HG03575 (cell line): ENCODE data around the gene BMP2.

ENCODE experiments used
- ATAC-seq: cut with Tn5 transposase; IDR thresholded peaks from one replicate; pipeline ENCODE4 v1.9.1; 2021; ENCODE audit not compliant: unreplicated experiment, insufficient number of reproducible peaks, low FRiP score; ENCODE audit errors: extremely low read depth

BMP2 gene

DNA sequence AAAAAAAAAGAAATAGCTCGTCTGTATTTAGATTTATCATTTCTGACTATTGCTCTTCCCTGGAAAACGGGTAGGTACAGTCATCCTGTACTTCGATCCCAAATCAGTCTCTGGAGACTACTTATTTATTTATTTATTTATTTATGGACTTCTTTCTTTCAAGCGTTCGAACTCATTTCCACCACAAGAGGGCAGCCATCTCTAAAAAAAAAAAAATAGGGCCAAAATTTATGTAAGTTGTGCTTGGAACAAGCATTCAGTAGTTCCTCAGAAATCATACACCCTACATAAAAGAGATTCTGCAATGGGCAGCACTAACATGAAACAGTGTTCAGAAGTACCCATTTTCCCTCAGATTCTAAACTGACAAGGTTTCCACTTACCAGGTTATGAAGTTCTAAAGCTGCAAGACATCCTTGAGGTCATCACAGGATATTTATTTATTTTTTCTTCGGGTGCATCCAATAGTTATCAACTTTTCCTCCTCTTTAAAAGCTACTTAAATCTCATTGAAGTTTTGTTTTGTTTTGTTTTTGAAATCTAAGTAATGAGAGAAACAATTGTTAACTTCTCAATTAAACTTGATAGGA lies 1.9 kb upstream of the BMP2 start:
- ATAC-seq: no peak

DNA sequence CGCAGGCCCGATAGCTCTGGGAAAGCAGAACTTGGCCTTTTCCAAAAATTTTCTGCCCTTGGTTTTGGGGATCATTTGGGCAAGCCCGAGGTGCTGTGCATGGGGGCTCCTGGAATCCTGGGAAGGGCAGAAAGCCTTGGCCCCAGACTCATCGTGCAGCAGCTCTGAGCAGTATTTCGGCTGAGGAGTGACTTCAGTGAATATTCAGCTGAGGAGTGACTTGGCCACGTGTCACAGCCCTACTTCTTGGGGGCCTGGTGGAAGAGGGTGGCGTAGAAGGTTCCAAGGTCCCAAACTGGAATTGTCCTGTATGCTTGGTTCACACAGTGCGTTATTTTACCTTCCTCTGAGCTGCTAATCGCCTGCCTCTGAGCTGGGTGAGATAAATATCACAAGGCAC lies 1.1 kb upstream of the BMP2 start:
- ATAC-seq: no peak

DNA sequence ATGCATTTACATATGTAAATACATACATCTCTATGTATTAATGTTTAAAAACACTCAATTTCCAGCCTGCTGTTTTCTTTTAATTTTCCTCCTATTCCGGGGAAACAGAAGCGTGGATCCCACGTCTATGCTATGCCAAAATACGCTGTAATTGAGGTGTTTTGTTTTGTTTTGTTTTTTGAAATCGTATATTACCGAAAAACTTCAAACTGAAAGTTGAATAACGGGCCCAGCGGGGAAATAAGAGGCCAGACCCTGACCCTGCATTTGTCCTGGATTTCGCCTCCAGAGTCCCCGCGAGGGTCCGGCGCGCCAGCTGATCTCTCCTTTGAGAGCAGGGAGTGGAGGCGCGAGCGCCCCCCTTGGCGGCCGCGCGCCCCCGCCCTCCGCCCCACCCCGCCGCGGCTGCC lies 355 bp upstream of the BMP2 start:
- ATAC-seq: no peak

- ATAC-seq: no peak
Observed at GRCh38 chr20:6768228-6769140, 998 bp downstream of the BMP2 start.

DNA sequence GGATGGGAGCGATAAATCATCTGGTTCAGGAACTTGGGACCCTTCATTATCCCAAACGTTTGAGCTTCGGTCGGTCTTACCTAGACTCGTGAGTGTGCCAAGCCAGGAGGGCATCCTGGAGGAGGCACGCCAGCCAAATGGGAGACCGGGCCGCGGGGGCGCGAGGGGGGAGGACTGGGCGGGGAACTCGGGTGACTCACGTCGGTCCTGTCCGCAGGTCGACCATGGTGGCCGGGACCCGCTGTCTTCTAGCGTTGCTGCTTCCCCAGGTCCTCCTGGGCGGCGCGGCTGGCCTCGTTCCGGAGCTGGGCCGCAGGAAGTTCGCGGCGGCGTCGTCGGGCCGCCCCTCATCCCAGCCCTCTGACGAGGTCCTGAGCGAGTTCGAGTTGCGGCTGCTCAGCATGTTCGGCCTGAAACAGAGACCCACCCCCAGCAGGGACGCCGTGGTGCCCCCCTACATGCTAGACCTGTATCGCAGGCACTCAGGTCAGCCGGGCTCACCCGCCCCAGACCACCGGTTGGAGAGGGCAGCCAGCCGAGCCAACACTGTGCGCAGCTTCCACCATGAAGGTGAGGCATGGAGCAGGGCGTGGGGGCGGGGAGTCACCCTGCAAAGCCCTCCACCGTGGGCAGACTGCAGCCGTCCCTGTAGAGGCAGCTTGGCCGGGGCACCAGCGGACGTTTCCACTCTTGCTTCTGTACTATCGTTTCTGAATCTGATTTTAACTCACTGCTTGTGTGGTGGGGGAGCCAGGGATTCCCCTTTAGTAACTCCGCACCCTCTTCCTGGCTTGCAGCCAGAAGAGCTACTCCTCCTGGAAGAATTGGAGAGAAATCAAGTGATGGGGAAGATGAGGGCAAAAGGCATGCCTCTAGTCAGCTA lies 2.7 kb downstream of the BMP2 start:
- ATAC-seq: no peak

- ATAC-seq: no peak
Observed at GRCh38 chr20:6770786-6771100, 3.3 kb downstream of the BMP2 start.

- no peak for ATAC-seq
Observed at GRCh38 chr20:6780433-6781190, 13.1 kb downstream of the BMP2 start.

DNA sequence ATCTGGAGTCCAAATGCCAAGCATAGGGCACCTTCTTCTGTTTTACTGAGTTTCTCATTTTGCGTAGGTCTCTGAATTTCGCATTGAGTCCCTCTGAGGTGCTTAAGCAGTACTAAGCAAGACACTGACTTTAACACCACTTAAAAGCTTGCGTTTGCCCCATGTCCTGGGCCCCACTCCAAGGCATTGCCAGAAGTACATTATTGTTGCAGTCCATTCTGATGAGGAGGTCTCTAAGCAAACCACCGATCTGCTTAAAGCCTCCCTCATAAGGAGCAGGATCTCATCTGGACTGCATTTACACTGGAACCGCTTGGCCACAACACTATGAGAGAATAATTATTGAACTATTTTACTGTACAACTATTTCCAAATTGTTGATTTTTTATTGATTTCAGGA lies 16.3 kb downstream of the BMP2 start:
- no peak for ATAC-seq

DNA sequence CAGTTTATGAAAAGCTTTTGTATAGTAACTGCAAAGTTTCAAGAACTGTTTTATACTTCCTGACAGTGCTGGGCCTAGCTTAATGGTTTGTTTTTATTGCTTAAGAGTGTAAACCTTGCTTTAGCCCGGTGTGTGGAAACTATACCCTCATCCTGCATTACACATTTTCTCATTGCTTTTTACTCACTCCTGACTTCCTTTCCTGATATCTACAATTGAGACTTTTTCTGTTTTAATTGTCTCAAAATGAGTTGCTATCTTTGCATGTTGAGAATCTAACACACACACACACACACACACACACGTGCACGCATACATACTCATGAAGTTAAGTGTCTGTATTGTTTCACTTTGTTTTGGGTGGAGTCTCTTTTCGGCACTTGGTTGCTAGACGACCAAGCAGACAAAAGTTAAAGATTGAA lies 16.7 kb downstream of the BMP2 start:
- no peak for ATAC-seq

DNA sequence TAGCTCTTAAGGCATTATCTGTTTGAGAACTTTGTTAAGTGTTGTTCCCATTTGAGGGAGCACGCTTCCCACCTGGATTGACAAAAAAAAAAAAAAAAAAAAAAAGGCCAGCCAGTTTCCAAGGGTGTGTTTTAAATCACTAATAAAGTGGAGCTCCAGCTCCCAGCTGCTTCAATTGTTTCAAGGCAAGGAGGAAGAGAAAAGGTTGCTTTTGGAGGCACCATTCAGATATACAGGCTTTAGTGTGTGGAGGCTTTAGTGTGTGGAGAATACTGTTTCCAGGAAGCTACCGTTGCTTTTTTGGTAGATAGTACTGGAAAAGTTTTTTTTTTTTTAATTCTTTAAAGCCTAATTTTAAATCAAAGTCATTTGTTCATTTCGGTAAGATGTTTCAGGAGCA lies 17.3 kb downstream of the BMP2 start:
- ATAC-seq: no peak

GRCh38 chr20:6786548-6786947 lies 19.1 kb downstream of the BMP2 start:
- ATAC-seq: no peak

- ATAC-seq: no peak
Observed at GRCh38 chr20:6792789-6793188, 25.3 kb downstream of the BMP2 start.

- ATAC-seq: no peak
Observed at GRCh38 chr20:6802227-6802626, 34.7 kb downstream of the BMP2 start.

DNA sequence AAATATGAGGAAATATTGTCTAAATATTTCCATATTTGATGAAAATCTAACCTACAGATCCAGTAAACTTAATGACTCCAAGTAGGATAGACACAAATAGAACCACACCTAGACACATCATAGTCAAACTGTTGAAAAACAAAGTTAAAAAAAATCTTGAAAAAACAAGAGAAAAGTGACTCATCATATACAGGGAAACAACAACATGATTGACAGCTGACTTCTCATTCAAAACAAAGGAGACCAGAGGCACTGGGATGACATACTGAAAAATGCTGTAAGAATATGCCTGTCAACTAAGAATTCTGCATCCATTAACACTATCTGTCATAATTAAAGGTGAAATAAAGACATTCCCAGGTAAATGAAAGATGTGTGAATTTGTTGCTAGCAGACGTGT lies 38.8 kb downstream of the BMP2 start:
- no peak for ATAC-seq

DNA sequence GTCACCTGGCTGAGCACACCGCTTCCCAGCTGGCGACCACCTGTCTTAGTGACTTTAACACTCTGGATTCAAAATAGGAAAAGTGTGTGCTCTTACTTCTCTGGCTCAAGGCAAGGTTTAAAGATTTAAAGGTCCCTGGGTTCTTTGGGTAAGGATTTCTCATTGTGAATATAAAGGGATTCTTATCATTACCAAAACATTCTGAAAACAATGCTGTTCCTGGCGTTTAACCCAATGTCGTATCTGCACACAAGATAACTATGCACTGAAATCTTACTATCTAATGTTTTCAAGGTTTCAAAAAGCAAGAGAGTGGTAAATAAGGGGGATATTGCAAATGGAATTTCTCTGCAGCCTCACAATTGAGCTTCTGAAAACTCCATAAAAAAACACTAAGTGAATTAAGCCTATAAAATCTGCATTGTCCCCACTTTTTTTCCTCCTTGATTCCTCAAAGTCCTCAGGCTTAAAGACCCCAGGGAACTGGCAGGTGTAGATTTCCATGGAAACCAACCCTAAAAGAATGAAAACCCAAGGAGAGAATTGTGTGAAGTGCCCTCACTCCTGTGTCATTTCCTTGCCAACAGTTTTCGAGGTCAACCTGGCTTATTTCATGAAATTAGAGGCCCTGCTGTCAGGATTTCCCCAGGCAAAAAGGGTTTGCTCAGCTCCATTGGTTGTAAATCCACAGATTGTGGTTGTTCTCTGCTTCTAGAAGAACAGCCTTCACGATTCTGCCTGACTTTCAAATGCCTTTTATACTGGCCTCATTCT lies 44.0 kb downstream of the BMP2 start:
- no peak for ATAC-seq

- ATAC-seq: no peak
Observed at GRCh38 chr20:6812530-6812929, 45.0 kb downstream of the BMP2 start.

- ATAC-seq: no peak
Observed at GRCh38 chr20:6814945-6815344, 47.5 kb downstream of the BMP2 start.

GRCh38 chr20:6818033-6818808 lies 50.7 kb downstream of the BMP2 start:
- ATAC-seq: no peak
